Spinal cord (tissue), 10 donors: ENCODE results near the gene CSNK1G3. TPM values are rescaled to one million over a fixed set of nuclear protein-coding genes. Genes with fewer than 3 reads are reported as not detected.
A peak's percentile ranks its signal among the peaks of the same experiment; 100 is the strongest.

Experiments
- DNase-seq, 6 donors: peaks; one replicate each; pipeline versions ENCODE4 v3.0.0 to v3.0.0-alpha.2; 2013 to 2015; ENCODE audit warnings: low spot score in 6 of 6, low read depth in 4 of 6
- H3K27ac ChIP-seq: one replicate; pipeline ENCODE4 v1.5.1; 2013; ENCODE audit warnings: low read depth, low read length, control low read depth
- H3K27me3 ChIP-seq: one replicate; pipeline ENCODE4 v1.6.1; 2013; ENCODE audit warnings: low read length; ENCODE audit not compliant: control insufficient read depth, insufficient read depth
- H3K36me3 ChIP-seq: one replicate; pipeline ENCODE4 v1.6.1; 2013; ENCODE audit warnings: low read length; ENCODE audit not compliant: control insufficient read depth, insufficient read depth
- H3K4me1 ChIP-seq: one replicate; pipeline ENCODE4 v1.6.1; 2013; ENCODE audit warnings: low read length; ENCODE audit not compliant: control insufficient read depth, insufficient read depth
- H3K4me3 ChIP-seq: one replicate; pipeline ENCODE4 v1.5.1; 2013; ENCODE audit warnings: low read depth, low read length, control low read depth
- H3K9me3 ChIP-seq: one replicate; pipeline ENCODE4 v1.6.1; 2013; ENCODE audit warnings: low read length; ENCODE audit not compliant: control insufficient read depth, insufficient read depth
- WGBS: methylation state at CpG from one replicate; pipeline ENCODE4 v1.1.5; 2013; ENCODE audit warnings: missing lambda C conversion rate; ENCODE audit not compliant: insufficient coverage; 5-methylcytosine and 5-hydroxymethylcytosine counted together
- polyA plus RNA-seq, 2 donors: library from polyadenylated mRNA; unstranded; fragments of 120-200 nt; gene quantifications; one replicate each; pipeline ENCODE4 v1.2.1, GENCODE V29; 2013; ENCODE audit not compliant: insufficient read length in 2 of 2
- total RNA-seq, 2 donors: library from RNA; depleted of rRNA in 1 of 2; stranded (reverse); fragments of 120-200 nt in 1 of 2; fragments of >200 nt in 1 of 2; gene quantifications; one replicate each; pipeline versions ENCODE4 v1.2.3 to v1.2.4, GENCODE V29; 2013 to 2014
- donor health status: healthy.

The CSNK1G3 gene
- total and polyA plus RNA-seq, 4 donors = 27.6 to 111 (median 54.6) TPM

DNA sequence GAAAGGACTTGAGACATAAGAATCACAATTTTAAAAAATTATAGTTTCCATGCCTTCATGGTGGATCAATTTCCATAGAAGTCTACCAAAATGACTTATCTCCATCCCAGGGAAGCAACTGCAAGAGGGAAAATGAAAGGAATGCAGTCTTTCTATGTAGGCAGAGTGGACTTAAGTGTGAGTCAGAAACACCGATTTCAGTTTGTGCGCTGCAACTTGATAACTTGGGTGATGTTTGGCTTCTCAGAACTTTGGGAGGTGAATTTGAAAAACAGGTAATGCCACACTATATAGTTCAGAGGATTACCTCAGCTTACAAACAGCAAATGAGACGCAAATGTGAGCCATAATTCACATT, 708 bp upstream of the CSNK1G3 start:
- Histone ChIP-seq H3K4me1 (peaks cover 4% of the 10 kb centered on the region), H3K27me3 (no peaks in the 10 kb centered on the region), H3K9me3 (no peaks in the 10 kb centered on the region), H3K4me3 (peak overlapping the region; percentile 89), H3K27ac (peak overlapping the region; percentile 98), H3K36me3 (no peaks in the 10 kb centered on the region)
- no peak for DNase-seq
- WGBS = 80% methylated on average over 1 of the region's 3 CpGs

DNA sequence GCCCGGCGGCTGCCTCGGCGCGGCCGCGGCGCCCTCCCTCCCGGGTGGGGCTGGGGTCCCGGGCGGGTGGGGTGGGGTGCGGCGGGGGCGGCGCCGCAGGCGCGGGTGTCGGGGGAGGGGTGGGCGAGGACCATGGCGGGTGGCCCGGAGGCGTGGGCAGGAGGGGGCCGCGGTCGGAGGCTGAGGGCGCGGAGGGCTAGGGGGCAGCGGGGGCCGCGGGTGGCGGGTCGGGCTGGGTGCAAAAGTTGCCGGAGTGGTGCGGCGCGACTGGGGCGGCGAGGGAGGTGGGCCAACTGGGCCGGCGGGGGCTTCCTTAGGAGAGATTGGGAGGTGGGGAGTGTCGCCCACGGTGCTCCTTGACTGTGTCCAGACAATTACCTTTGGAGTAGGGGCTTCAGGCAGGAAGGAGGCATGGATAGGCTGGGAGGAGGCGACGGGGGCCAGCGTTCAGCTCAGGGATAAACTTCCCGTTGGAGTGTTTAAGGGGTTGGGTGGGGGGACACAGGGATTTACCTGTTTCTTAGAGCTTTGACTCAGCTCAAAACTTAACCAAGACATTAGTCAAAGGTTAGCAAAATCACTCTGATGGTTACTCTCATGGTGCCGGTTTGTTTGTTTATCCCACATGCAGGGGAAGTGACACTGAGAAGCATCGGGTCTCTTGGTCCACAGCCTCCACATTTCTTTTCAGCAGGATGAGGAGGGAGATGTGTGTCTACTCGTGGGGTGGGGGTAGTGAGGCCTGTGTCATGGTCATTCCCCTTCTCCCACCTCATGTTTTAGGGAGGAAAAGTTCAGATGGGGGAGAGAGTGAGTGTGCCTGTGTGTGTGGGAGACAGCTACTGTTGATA, 859 bp downstream of the CSNK1G3 start:
- WGBS = 0% methylated on average over 32 of the region's 50 CpGs
- no peaks in the 10 kb centered on the region for H3K36me3 ChIP-seq
- peak in 5 of 6 donors; percentile 15 to 50 (median 29) for DNase-seq
- H3K4me1 ChIP-seq = peaks cover 4% of the 10 kb centered on the region
- peak overlapping the region; percentile 77 for H3K4me3 ChIP-seq
- no peaks in the 10 kb centered on the region for H3K9me3 ChIP-seq
- H3K27ac ChIP-seq = peak overlapping the region; percentile 80
- H3K27me3 ChIP-seq = no peaks in the 10 kb centered on the region

DNA sequence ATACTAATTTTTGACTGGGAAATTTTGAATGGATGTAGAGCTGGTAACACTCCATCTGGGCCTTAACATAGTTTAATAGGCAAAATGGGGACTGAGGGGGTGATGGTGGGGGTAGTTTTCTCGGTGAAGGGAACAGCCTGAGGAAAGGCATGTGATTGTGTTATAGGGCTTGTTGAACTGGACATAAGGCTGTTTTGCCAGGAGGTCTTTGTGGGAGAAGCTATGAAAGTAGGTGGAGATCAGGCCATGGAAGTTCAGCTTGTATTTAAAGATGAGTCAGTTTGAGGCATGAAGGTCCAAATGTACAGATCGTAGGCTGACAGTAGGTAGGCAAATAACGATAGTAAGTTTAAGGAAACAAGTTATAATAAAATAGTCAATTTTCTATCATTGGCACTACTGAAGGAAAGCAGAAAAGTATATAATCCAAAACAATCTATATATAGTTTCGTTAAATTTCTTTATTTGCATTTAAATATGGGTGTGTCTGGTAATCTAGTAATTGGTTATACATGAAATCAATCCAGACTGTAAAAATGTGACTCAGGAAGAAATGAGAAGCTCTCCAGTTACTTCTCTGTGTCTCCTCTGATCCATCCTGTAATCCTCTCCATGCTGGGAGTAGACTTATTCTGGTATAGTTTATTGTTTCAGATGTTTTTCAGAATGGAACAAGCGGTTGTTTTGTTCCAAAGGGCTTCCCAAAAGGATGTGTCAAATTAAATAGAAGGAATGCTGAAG, 2.8 kb downstream of the CSNK1G3 start:
- no peaks in the 10 kb centered on the region for H3K36me3 ChIP-seq
- H3K4me3 ChIP-seq = no peak overlapping the region
- no peak for DNase-seq
- H3K4me1 ChIP-seq = peaks cover 4% of the 10 kb centered on the region
- WGBS = 83% methylated on average over 2 of the region's 5 CpGs
- H3K9me3 ChIP-seq = no peaks in the 10 kb centered on the region
- no peak overlapping the region for H3K27ac ChIP-seq
- no peaks in the 10 kb centered on the region for H3K27me3 ChIP-seq

DNA sequence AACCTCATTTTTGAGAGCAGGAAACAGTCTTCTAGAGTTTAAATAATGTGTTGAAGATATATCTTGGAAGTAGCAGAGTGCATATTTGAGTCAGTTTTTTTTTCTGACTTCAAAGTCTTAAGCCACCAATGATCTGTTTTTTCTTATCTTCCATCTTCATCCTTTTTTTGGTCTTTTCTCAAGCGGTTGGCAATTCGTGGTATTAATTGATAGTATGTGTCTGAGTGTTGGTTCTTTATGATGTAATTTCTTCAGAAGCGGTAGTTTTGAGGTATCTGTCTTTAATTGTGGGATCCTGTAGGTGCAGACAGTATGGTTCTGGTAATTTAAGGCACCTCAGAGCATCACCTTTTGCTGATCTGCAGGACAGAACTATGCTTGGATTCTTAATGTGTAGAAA, 3.9 kb downstream of the CSNK1G3 start:
- H3K4me3 ChIP-seq = no peak overlapping the region
- no peaks in the 10 kb centered on the region for H3K36me3 ChIP-seq
- H3K27me3 ChIP-seq = no peaks in the 10 kb centered on the region
- peaks cover 4% of the 10 kb centered on the region for H3K4me1 ChIP-seq
- H3K9me3 ChIP-seq = no peaks in the 10 kb centered on the region
- no peak overlapping the region for H3K27ac ChIP-seq
- WGBS = 100% methylated on average over 1 of the region's 3 CpGs
- no peak for DNase-seq

DNA sequence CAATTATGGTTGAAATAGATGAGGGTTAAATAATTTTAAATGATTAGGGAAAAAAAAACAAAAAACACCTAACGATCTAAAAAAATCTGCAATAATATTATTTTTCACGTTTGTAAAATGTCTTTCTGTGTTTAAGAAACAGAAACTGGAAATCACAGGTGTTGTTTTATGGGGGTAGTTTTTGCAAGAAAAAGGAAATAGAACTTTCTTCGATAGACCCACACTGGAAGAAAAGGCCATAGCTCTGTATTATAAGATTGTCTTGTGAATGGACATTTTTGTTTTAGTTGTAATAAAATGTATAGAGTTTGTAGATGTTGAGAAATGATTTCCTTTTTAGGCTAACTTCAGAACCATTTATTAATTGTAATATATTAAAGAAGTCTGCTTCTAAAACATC, 5.5 kb downstream of the CSNK1G3 start:
- Histone ChIP-seq H3K27ac (no peak overlapping the region), H3K4me1 (no peaks in the 10 kb centered on the region), H3K27me3 (no peaks in the 10 kb centered on the region), H3K4me3 (no peak overlapping the region), H3K9me3 (no peaks in the 10 kb centered on the region), H3K36me3 (no peaks in the 10 kb centered on the region)
- WGBS = 100% methylated on average over 1 of the region's 3 CpGs
- DNase-seq = no peak

DNA sequence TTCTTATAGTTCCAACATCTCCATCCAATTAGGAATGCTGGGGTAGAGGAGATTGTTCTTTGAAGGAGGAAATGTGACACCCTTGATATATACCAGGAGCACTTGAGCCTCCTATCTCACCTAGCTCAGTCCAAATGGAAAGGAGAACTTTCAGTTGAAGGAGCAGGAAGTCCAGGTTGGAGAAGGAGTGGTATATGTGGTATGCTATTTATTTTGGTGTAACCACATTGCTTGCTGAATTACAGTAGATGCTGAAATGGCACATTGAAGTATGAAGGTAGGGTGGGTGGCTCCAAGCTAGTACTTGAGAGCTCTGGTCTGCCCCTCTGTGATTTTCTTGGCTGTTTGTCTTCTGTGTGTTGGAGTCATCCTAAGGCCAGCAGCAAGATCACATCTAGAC, 6.1 kb downstream of the CSNK1G3 start:
- Histone ChIP-seq H3K27me3 (no peaks in the 10 kb centered on the region), H3K4me3 (no peak overlapping the region), H3K9me3 (no peaks in the 10 kb centered on the region), H3K4me1 (no peaks in the 10 kb centered on the region), H3K36me3 (no peaks in the 10 kb centered on the region), H3K27ac (no peak overlapping the region)
- no peak for DNase-seq

DNA sequence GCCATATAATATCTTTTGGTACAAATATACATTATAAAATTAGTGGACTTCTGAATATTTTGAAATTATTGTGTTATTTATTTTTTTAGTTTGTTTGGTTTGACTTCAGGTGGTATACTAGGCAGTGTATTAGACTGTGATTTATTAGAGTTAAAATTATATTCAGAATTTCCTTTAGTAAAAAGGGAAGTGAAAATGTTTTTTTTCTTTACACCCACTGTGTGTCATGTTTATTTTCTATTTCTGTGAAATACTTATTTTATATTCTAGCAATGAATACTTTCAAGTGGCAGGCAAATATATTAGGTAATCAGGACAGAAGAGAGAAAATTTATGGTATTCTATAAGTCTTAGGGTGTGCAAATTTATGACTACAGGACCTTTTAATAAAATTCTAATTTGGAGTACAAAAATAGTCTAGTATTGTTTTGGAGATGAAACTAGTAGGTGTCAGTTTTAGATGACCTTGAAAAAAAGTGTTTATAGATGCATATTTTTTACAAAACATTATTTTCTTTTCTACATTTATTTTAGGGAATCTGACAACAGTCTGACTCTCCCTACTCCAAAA, 8.8 kb downstream of the CSNK1G3 start:
- no peaks in the 10 kb centered on the region for H3K4me1 ChIP-seq
- H3K36me3 ChIP-seq = no peaks in the 10 kb centered on the region
- H3K27ac ChIP-seq = no peak overlapping the region
- H3K4me3 ChIP-seq = no peak overlapping the region
- DNase-seq = no peak
- no peaks in the 10 kb centered on the region for H3K9me3 ChIP-seq
- H3K27me3 ChIP-seq = no peaks in the 10 kb centered on the region

DNA sequence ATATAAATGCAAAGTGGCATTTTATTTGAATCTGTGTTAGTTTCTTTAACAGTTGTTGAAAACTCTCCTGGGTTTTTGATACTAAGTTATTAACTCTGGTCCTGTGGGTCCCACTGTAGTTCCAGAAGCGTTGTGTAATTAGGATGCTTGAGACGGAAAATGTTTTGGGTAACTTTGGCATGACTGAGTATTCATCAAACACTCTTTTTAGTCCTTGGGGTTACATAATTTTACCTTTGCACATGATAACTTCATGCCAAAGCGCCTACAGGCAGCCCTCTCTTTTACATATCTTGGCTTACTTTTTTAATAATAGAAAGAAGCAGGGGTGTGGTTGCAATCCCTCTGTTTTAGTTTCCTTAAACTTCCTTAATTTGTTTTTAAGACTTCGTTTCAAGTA, 12.2 kb downstream of the CSNK1G3 start:
- Histone ChIP-seq H3K27ac (no peak overlapping the region), H3K4me1 (no peaks in the 10 kb centered on the region), H3K4me3 (no peak overlapping the region), H3K27me3 (no peaks in the 10 kb centered on the region), H3K9me3 (no peaks in the 10 kb centered on the region), H3K36me3 (no peaks in the 10 kb centered on the region)
- 60% methylated on average over 1 of the region's 4 CpGs for WGBS
- DNase-seq = no peak

DNA sequence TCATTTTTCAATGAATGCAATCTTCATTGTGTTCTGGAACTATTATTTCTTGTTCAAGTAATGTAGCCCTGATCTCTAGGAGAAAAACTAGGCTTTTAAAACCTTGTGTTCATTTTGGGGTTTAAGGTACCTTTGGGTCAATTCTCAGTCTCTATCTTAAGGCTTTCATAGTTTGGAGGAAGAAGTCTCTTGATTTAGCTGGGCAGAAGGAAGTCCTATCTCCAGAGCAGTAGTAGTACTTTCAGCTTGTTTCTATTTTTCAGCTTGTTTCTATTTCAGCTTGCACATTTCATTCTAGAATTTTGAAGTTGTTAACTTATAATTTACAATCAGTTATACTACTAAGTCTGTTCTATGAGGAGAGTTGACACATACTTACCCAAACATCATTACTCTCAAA, 15.2 kb downstream of the CSNK1G3 start:
- Histone ChIP-seq H3K4me1 (no peaks in the 10 kb centered on the region), H3K4me3 (no peak overlapping the region), H3K36me3 (no peaks in the 10 kb centered on the region), H3K27me3 (no peaks in the 10 kb centered on the region), H3K9me3 (no peaks in the 10 kb centered on the region), H3K27ac (no peak overlapping the region)
- DNase-seq = no peak

DNA sequence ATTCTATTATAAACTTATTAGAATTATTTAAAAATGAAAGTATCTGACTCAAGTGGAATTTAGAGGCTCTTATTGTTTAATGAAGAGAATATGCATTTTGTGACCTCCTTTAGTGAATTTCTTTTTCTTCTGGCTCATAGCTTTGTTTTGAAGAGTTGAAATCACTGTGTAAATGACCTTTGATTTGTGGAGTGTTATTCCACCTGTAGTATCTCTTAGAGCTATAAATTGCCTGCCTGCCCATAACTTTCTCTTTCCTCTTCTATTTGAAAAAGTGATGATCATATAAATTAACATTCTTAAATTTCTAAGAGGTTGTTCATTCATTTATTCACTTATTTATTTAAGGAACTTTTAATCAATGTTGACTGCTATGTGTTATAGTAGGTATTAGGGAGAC, 16.1 kb downstream of the CSNK1G3 start:
- DNase-seq = no peak
- Histone ChIP-seq H3K36me3 (no peaks in the 10 kb centered on the region), H3K9me3 (no peaks in the 10 kb centered on the region), H3K4me3 (no peak overlapping the region), H3K27me3 (no peaks in the 10 kb centered on the region), H3K27ac (no peak overlapping the region), H3K4me1 (no peaks in the 10 kb centered on the region)
